ENCODE data around the gene COL4A1.

The COL4A1 gene

GRCh38 chr13:110099922-110100321 lies 207.0 kb downstream of the COL4A1 start:
- Histone ChIP-seq H3K27ac (ENCODE audit: low read length) (no peak overlapping the region), H3K79me2 (ENCODE audit: low read length) (no peaks in the 10 kb centered on the region), H3K4me3 (ENCODE audit: low read length) (no peak overlapping the region), H4K20me1 (ENCODE audit: insufficient read depth, low read length) (no peaks in the 10 kb centered on the region), H3K9me2 (replicated peaks; ENCODE audit: insufficient read depth, low read length) (no peaks in the 10 kb centered on the region), H3K4me1 (ENCODE audit: low read length) (no peaks in the 10 kb centered on the region), H3K36me3 (replicated peaks; ENCODE audit: insufficient read depth, low read length) (no peaks in the 10 kb centered on the region), H3F3A (ENCODE audit: insufficient read depth, low read length) (no peaks in the 10 kb centered on the region), H3K9ac (ENCODE audit: low read length) (no peak overlapping the region), H3K9me3 (replicated peaks; ENCODE audit: insufficient read depth, low read length) (no peaks in the 10 kb centered on the region), H3K4me2 (ENCODE audit: low read depth, low read length) (no peak overlapping the region), H3K27me3 (replicated peaks; ENCODE audit: insufficient read depth, low read length) (no peaks in the 10 kb centered on the region), H2AFZ (ENCODE audit: low read length) (no peak overlapping the region)
- TF ChIP-seq, protein P1, sequence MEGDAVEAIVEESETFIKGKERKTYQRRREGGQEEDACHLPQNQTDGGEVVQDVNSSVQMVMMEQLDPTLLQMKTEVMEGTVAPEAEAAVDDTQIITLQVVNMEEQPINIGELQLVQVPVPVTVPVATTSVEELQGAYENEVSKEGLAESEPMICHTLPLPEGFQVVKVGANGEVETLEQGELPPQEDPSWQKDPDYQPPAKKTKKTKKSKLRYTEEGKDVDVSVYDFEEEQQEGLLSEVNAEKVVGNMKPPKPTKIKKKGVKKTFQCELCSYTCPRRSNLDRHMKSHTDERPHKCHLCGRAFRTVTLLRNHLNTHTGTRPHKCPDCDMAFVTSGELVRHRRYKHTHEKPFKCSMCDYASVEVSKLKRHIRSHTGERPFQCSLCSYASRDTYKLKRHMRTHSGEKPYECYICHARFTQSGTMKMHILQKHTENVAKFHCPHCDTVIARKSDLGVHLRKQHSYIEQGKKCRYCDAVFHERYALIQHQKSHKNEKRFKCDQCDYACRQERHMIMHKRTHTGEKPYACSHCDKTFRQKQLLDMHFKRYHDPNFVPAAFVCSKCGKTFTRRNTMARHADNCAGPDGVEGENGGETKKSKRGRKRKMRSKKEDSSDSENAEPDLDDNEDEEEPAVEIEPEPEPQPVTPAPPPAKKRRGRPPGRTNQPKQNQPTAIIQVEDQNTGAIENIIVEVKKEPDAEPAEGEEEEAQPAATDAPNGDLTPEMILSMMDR (IDR thresholded peaks at IDR 0.05; ENCODE audit: low read length) = no peak
- no peak for TF ChIP-seq EZH2phosphoT487 (IDR thresholded peaks at IDR 0.05; ENCODE audit: low read length)
- no peak for TF ChIP-seq EZH2 (optimal IDR thresholded peaks at IDR 0.05; ENCODE audit: low read depth, low read length)
- no peak for DNase-seq

Data from MM.1S (cell line).